Activated T-helper 9 cell treated with anti-CD3 and anti-CD28 coated beads, Interleukin-2, amount 50 U/mL, for 16 hours (primary cell): ENCODE results near the gene SIRPA.
A peak's percentile ranks its signal among the peaks of the same experiment; 100 is the strongest.

Experiments used
- DNase-seq: peaks from one replicate; pipeline ENCODE4 v3.0.0-alpha.2; 2020; ENCODE audit warnings: low read depth

Gene SIRPA

GRCh38 chr20:1950836-1951235, 55.6 kb downstream of the SIRPA start:
- no peak for DNase-seq

- DNase-seq, result no peak
Observed at GRCh38 chr20:1951436-1952115, 56.4 kb downstream of the SIRPA start.

GRCh38 chr20:1952737-1953530, 57.7 kb downstream of the SIRPA start:
- DNase-seq, result no peak

- DNase-seq, result no peak
Observed at GRCh38 chr20:1953621-1954020, 58.4 kb downstream of the SIRPA start.

GRCh38 chr20:1955217-1955616, 60.0 kb downstream of the SIRPA start:
- no peak for DNase-seq

GRCh38 chr20:1958426-1958825, 63.2 kb downstream of the SIRPA start:
- no peak for DNase-seq

GRCh38 chr20:1959156-1959555, 63.9 kb downstream of the SIRPA start:
- no peak for DNase-seq

GRCh38 chr20:1961374-1961773, 66.2 kb downstream of the SIRPA start:
- DNase-seq, result no peak

GRCh38 chr20:1964061-1964460, 68.9 kb downstream of the SIRPA start:
- no peak for DNase-seq

GRCh38 chr20:1964659-1965405, 69.6 kb downstream of the SIRPA start:
- no peak for DNase-seq

- DNase-seq, result peak; percentile 69
Observed at GRCh38 chr20:1965520-1966351, 70.5 kb downstream of the SIRPA start.

GRCh38 chr20:1968964-1969363, 73.8 kb downstream of the SIRPA start:
- DNase-seq, result no peak

- DNase-seq, result no peak
Observed at GRCh38 chr20:1971893-1972586, 76.8 kb downstream of the SIRPA start.

- no peak for DNase-seq
Observed at GRCh38 chr20:1973601-1974440, 78.6 kb downstream of the SIRPA start.

- DNase-seq, result no peak
Observed at GRCh38 chr20:1975291-1975690, 80.1 kb downstream of the SIRPA start.

- no peak for DNase-seq
Observed at GRCh38 chr20:1979106-1979778, 84.0 kb downstream of the SIRPA start.

- DNase-seq, result no peak
Observed at GRCh38 chr20:1982686-1983085, 87.5 kb downstream of the SIRPA start.

GRCh38 chr20:1983301-1983700, 88.1 kb downstream of the SIRPA start:
- DNase-seq, result no peak

GRCh38 chr20:1987826-1988225, 92.6 kb downstream of the SIRPA start:
- DNase-seq, result no peak
